Measurements from ENCODE around the gene DNM3. TPM values are rescaled to one million over a fixed set of nuclear protein-coding genes. Genes with fewer than 3 reads are reported as not detected.
A peak's percentile ranks its signal among the peaks of the same experiment; 100 is the strongest.

DNM3 gene
- total RNA-seq, 1 donor from 2014 or later: 9.6 TPM

DNA sequence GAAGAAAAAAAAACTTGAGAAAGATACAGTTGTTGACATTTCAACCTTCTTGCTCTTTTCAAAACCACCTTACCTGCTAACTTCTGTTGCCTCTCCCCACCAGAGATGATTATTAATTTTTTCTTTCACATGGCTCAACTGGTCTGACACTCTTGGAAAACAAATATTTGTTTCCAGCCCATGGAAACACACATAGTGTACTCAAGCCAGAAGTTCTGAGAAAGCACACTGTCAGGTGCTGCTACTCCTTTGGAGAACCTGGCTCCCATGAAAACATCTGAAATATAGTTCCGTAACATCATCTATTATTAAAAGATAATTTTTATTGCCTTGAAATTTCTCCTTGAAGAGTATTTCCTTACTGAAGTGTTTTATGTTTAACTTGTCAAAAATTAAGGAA is 434.2 kb downstream of the DNM3 start:
- no peak for DNase-seq (ENCODE audit: low spot score in 2 of 2)
- H3K27me3 ChIP-seq: no peaks in the 10 kb centered on the region
- no peaks in the 10 kb centered on the region for H3K9me3 ChIP-seq
- H3K4me1 ChIP-seq: peaks cover 0 to 4% of the 10 kb centered on the region in 2 donors
- TF ChIP-seq, protein P1, sequence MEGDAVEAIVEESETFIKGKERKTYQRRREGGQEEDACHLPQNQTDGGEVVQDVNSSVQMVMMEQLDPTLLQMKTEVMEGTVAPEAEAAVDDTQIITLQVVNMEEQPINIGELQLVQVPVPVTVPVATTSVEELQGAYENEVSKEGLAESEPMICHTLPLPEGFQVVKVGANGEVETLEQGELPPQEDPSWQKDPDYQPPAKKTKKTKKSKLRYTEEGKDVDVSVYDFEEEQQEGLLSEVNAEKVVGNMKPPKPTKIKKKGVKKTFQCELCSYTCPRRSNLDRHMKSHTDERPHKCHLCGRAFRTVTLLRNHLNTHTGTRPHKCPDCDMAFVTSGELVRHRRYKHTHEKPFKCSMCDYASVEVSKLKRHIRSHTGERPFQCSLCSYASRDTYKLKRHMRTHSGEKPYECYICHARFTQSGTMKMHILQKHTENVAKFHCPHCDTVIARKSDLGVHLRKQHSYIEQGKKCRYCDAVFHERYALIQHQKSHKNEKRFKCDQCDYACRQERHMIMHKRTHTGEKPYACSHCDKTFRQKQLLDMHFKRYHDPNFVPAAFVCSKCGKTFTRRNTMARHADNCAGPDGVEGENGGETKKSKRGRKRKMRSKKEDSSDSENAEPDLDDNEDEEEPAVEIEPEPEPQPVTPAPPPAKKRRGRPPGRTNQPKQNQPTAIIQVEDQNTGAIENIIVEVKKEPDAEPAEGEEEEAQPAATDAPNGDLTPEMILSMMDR (IDR thresholded peaks at IDR 0.05): no peak
- no peaks in the 10 kb centered on the region for H3K36me3 ChIP-seq
- intact Hi-C loops (cut with DNase I): no loop called here
- H3K27ac ChIP-seq: no peak overlapping the region
- no peak overlapping the region for H3K4me3 ChIP-seq

DNA sequence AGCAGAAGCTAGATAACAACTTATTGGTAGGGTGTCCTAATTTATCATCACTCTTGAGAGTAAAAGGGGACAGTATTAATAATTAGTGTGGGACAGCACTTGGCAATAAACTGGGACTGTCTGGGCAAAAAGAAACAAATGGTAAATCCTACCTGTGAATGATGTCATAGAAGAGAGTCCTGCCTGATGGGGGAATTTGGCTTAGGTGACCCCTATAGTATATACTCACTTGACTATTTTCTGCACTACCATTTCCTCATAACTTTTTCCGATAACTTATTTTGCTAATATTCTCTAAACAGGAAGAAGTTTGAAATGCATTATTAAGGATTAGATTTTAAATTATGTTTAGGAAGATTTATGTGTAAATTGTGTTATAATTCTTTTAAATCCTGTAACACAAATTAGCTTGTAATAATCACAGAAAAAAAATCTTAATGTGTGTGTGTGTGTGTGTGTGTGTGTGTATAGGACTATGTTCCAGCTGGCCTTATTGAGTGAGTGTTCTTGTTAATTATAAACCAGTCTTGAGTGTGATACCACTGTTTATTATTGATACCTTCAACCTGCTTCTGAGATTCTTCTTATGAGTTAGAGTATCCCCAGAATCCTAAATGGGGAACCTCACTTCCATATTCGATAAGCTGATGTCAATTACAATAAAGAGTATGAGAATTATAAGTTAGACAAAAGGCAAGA is 435.0 kb downstream of the DNM3 start:
- TF ChIP-seq, protein P1 (IDR thresholded peaks at IDR 0.05): no peak
- intact Hi-C loops (cut with DNase I): no loop called here
- peaks cover 0 to 4% of the 10 kb centered on the region in 2 donors for H3K4me1 ChIP-seq

DNA sequence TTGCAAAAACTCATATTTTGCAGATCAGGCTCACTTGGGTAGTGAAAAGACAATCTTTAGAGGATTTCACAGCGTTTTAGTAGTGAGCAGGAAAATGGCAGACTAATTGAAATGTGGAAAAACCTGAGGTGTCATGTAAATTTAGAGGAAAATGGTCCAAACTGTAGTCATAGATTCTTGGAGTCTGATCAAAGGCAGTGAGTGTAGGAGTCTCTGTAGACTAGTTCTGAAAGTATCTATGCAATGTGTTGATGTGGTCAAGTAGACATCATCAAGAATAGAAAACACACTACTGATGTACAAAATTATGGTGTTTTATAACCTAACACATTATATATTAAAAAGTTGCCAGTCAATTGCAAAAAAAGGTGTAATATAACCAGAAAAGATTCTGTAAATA is 436.0 kb downstream of the DNM3 start:
- DNase-seq (ENCODE audit: low spot score in 2 of 2): no peak
- peaks cover 0 to 4% of the 10 kb centered on the region in 2 donors for H3K4me1 ChIP-seq
- TF ChIP-seq, protein P1 (IDR thresholded peaks at IDR 0.05): no peak
- H3K4me3 ChIP-seq: no peak overlapping the region
- intact Hi-C loops (cut with DNase I): no loop called here
- H3K9me3 ChIP-seq: no peaks in the 10 kb centered on the region
- H3K27me3 ChIP-seq: no peaks in the 10 kb centered on the region
- H3K27ac ChIP-seq: no peak overlapping the region
- no peaks in the 10 kb centered on the region for H3K36me3 ChIP-seq

More for the DNA sequence above, 435.0 kb downstream of the DNM3 start:
- no peak overlapping the region for H3K27ac ChIP-seq
- DNase-seq (ENCODE audit: low spot score in 2 of 2): no peak
- H3K9me3 ChIP-seq: no peaks in the 10 kb centered on the region
- H3K36me3 ChIP-seq: no peaks in the 10 kb centered on the region
- H3K4me3 ChIP-seq: no peak overlapping the region
- no peaks in the 10 kb centered on the region for H3K27me3 ChIP-seq

DNA sequence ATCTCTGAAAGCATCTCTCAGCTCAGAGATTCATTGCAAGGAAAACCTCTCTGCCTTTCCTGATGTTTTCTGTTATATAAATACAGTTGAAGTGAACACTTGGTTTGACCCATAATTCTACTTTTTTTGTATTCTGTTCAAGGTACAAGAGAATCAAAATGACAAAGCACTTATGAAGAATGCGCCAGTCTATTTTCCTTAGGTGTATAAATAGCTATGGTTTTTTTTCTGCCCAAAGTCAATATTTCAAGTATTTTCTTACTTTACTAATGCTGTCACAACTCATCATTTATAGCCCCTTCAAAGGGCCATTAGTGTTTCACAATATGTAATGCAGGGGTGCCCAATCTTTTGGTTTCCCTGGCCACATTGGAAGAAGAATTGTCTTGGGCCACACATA is 436.7 kb downstream of the DNM3 start:
- Histone ChIP-seq H3K27me3 (no peaks in the 10 kb centered on the region), H3K36me3 (no peaks in the 10 kb centered on the region), H3K4me3 (no peak overlapping the region), H3K9me3 (no peaks in the 10 kb centered on the region), H3K27ac (peak overlapping the region in 1 of 2 donors; percentile 47), H3K4me1 (peaks cover 0 to 4% of the 10 kb centered on the region in 2 donors)
- TF ChIP-seq, protein P1 (IDR thresholded peaks at IDR 0.05): no peak
- intact Hi-C loops (cut with DNase I): no loop called here
- no peak for DNase-seq (ENCODE audit: low spot score in 2 of 2)

DNA sequence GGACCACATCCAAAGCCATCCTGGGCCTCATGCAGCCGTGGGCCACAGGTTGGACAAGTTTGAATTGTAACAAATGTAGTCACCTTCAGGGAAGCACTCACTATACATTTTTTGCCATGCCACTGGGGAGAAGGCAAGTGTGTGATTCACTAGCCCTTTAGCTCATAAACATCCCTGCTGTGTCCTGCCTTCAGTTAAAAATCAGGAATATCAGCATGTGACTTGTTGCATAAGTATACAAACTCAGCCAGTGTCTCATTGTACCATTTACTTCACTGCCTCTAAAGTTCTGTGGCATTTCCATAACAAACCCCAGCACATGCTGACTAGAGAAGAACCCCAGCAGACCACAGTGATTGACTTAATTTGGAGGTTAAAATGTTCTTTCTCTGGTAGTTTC is 437.2 kb downstream of the DNM3 start:
- DNase-seq (ENCODE audit: low spot score in 2 of 2): no peak
- H3K4me3 ChIP-seq: no peak overlapping the region
- TF ChIP-seq, protein P1 (IDR thresholded peaks at IDR 0.05): no peak
- intact Hi-C loops (cut with DNase I): no loop called here
- H3K9me3 ChIP-seq: no peaks in the 10 kb centered on the region
- H3K27me3 ChIP-seq: no peaks in the 10 kb centered on the region
- H3K4me1 ChIP-seq: peaks cover 0 to 4% of the 10 kb centered on the region in 2 donors
- peak overlapping the region; percentile 10 to 47 for H3K27ac ChIP-seq
- H3K36me3 ChIP-seq: no peaks in the 10 kb centered on the region

Data from ascending aorta (tissue), 2 donors.